Mammary epithelial cell (primary cell): Measurements from ENCODE around the gene TSPAN32.

Experiments
- CTCF ChIP-seq, 2 donors: IDR thresholded peaks in 1 of 2; conservative IDR thresholded peaks in 1 of 2; 2 replicates each; pipeline ENCODE4 v1.5.1; 2011 to 2012; ENCODE audit warnings: inconsistent platforms in 2 of 2, low read length in 2 of 2, mild to moderate bottlenecking in 2 of 2, control low read depth in 1 of 2, low read depth in 1 of 2; ENCODE audit not compliant: insufficient read depth in 1 of 2; ENCODE audit errors: extremely low read depth in 1 of 2
- EZH2 ChIP-seq: IDR thresholded peaks from 2 replicates; pipeline ENCODE4 v1.6.1; 2012; ENCODE audit warnings: low read length, inconsistent platforms, borderline replicate concordance

GRCh38 chr11:2325719-2326118, 23.9 kb downstream of the TSPAN32 start:
- TF ChIP-seq CTCF (conservative IDR thresholded peaks at IDR 0.05 in 1 of 2, IDR thresholded peaks at IDR 0.05 in 1 of 2; ENCODE audit: extremely low read depth in 1 of 2, insufficient read depth in 1 of 2, low read depth in 1 of 2, low read length in 2 of 2) (no peak), EZH2 (no peak)
